Adrenal gland (tissue), 5 donors: ENCODE data around the gene ROR2.

Experiments used
- POLR2A ChIP-seq, 2 donors: fragments of 450-650 bp; IDR thresholded peaks; one replicate each; pipeline ENCODE4 v1.6.1; 2017; ENCODE audit warnings: antibody characterized with exemption in 2 of 2, mild to moderate bottlenecking in 2 of 2, moderate library complexity in 1 of 2
- TF ChIP-seq, protein P1 (sequence below), 6 experiments: fragments of 450-650 bp in 4 of 6; fragments of 200-600 bp in 2 of 6; sonication (generic) in 1 of 6; IDR thresholded peaks; 1 replicate in 5 of 6; 2 replicates in 1 of 6; pipeline versions ENCODE4 v1.5.1 to v1.8.0; 2016 to 2021; ENCODE audit warnings: antibody characterized with exemption in 6 of 6, mild to moderate bottlenecking in 2 of 6, moderate library complexity in 1 of 6
- donor health status: DM: no; HTN: no; CAD: no.

DNA sequence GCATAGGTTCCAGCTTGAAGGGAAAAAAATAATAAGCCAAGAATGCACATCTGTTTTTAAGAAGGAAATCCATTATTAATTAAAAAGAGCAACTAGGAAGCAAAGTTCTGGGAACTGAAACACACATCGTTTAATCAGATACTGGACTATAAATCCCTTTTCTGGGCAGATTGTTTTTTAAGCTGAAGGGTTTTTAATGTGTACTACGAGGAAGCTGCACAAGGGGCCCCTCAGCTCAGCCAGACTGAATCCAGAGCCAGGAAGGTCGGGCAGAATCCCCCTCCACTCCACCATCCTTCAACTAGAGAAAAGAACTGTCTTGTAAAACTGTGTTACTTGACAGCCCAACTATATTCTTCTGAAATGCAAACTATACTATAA is 49.2 kb downstream of the ROR2 start:
- TF ChIP-seq, protein P1, sequence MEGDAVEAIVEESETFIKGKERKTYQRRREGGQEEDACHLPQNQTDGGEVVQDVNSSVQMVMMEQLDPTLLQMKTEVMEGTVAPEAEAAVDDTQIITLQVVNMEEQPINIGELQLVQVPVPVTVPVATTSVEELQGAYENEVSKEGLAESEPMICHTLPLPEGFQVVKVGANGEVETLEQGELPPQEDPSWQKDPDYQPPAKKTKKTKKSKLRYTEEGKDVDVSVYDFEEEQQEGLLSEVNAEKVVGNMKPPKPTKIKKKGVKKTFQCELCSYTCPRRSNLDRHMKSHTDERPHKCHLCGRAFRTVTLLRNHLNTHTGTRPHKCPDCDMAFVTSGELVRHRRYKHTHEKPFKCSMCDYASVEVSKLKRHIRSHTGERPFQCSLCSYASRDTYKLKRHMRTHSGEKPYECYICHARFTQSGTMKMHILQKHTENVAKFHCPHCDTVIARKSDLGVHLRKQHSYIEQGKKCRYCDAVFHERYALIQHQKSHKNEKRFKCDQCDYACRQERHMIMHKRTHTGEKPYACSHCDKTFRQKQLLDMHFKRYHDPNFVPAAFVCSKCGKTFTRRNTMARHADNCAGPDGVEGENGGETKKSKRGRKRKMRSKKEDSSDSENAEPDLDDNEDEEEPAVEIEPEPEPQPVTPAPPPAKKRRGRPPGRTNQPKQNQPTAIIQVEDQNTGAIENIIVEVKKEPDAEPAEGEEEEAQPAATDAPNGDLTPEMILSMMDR (IDR thresholded peaks at IDR 0.05), result no peak
- no peak for TF ChIP-seq POLR2A (IDR thresholded peaks at IDR 0.05)
